ENCODE measurements around the gene HBG2.
A peak's percentile ranks its signal among the peaks of the same experiment; 100 is the strongest.
"Not testable (repeated sequence)": the region's sequence is repeated elsewhere in the genome, so short reads cannot be mapped to it uniquely, and the experiment has no call there.

Gene HBG2

GRCh38 chr11:5280582-5281102, 26.1 kb upstream of the HBG2 start:
- DNase-seq: peak; percentile 1

DNA sequence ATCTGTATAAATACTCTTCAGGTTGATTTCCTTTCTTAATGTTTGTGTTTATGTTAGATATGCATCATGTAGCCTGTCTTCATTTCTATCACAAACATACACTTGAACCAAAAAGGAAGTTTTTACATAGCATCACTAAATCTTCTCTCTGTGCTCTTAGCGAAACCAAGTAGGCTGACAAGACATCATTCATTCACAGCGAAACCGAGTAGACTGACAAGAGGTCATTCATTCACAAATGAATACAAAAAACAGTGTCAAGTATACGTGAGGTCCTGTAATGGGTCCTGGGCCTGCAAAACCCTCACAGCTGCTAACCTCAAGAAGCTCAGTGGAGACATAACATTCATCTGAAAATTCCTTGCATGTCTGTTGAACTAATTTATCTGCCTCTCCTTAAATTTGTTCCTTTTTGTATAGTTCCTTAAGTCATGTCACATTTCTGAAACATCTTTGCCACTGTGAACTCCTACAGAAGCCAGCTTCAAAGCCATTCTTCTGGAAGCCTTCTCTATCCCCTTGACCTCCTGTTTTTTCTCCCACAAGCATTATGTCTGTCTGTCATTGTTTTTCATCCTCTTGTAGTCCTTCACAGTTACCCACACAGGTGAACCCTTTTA, 25.0 kb upstream of the HBG2 start:
- DNase-seq: no peak

- DNase-seq: no peak
Measured at GRCh38 chr11:5277807-5278382, 23.3 kb upstream of the HBG2 start.

GRCh38 chr11:5276697-5277096, 22.1 kb upstream of the HBG2 start:
- DNase-seq: no peak

- DNase-seq: no peak
Measured at GRCh38 chr11:5275369-5276110, 21.0 kb upstream of the HBG2 start.

DNA sequence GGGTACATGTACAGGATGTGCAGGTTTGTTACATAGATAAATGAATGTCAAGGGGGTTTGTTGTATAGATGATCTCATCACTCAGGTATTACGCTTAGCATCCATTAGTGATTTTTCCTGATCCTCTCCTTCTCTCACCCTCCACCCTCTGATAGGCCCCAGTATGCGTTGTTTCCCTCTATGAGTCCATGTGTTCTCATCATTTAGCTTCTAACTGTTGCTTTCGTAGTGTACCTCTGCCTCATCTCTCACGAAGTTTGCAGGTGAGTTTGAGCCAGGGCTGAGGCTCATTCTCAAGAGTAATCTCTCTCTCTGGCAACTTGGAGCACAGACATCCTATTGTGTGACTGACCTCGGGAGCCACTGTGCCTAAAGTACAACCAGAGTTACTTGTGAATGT, 19.8 kb upstream of the HBG2 start:
- DNase-seq: no peak

DNA sequence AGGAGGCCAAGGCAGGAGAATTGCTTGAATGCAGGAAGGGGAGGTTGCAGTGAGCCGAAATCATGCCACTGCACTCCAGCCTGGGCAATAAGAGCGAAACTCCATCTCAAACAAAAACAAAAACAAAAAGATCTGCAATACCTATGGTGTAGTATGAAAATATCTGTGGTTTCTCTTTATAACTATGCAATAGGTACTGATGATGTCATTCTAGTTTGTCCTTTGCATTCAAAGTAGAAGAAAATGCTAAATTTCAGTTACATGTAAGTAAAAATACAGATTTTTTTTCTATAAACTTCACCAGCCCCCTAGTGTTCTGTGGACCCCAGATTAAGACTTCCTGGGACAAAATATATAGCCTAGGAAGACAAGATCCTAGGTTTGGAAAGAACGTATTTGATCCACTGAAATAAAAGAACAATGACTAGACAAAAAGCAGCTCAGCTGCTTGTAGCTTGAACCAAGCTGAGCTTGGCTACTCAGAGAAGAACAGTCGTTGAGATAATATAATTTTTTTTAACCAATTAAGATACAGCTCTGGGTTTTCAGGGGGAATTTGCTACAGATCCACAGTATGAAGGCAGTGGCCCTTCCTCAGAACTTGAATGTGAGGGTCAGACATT, 17.9 kb upstream of the HBG2 start:
- DNase-seq: no peak

GRCh38 chr11:5269715-5270147, 15.2 kb upstream of the HBG2 start, which contains the start of gene HBE1:
Gene HBE1, minus strand, starts transcription at chr11:5269945. Its CDS starts 55 bp downstream, at chr11:5269890.
- no peak for DNase-seq

- no peak for DNase-seq
Measured at GRCh38 chr11:5267033-5267563, 12.5 kb upstream of the HBG2 start.

DNA sequence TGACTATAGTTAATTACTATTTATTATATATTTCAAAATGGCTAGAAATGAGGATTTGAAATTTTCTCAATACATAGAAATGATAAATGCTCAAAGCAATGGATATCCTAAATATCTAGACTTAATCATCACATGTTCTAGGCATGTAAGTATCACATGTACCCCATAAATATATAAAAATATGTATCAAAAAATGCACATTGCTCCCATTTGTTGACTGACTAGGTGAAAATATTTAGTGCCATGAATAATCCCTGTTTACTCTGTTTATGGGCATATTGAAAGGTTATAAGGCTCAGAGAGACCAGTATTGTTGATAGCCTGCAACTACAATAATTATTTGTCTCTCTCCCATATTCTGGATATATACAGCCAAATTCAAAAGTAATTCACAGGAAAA, 12.0 kb upstream of the HBG2 start:
- no peak for DNase-seq

DNA sequence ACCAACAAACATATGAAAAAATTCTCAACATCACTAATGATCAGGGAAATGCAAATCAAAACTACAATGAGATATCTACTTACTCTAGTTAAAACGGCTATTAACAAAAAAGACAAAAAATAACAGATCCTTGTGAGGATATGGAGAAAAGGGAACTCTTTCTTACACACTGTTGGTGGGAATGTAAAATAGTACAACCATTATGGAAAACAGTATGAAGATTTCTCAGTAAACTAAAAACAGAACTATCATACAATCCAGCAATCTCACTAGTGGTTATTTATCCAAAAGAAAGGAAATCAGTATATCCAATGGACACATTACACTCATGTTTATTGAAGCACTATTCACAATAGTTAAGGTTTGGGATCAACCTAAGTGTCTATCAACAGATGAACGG, 11.3 kb upstream of the HBG2 start:
- DNase-seq: no peak

GRCh38 chr11:5258543-5259262, 4.1 kb upstream of the HBG2 start:
- DNase-seq: no peak

GRCh38 chr11:5257296-5257695, 2.7 kb upstream of the HBG2 start:
- no peak for DNase-seq

DNA sequence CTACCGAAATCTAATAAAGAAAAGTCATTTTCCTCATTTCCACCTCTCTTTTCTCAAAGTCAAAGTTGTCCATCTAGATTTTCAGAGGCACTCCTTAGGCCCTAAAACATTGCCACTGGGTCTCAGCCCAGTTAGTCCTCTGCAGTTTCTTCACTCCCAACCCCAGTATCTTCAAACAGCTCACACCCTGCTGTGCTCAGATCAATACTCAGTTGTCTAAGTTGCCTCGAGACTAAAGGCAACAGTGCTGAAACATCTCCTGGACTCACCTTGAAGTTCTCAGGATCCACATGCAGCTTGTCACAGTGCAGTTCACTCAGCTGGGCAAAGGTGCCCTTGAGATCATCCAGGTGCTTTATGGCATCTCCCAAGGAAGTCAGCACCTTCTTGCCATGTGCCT, 558 bp downstream of the HBG2 start:
- DNase-seq: not testable (repeated sequence)

- not testable (repeated sequence) for DNase-seq
Measured at GRCh38 chr11:5253440-5253839, 1.1 kb downstream of the HBG2 start.

- no peak for DNase-seq
Measured at GRCh38 chr11:5252919-5253265, 1.7 kb downstream of the HBG2 start.

GRCh38 chr11:5252192-5252918, 2.2 kb downstream of the HBG2 start:
- DNase-seq: no peak

DNA sequence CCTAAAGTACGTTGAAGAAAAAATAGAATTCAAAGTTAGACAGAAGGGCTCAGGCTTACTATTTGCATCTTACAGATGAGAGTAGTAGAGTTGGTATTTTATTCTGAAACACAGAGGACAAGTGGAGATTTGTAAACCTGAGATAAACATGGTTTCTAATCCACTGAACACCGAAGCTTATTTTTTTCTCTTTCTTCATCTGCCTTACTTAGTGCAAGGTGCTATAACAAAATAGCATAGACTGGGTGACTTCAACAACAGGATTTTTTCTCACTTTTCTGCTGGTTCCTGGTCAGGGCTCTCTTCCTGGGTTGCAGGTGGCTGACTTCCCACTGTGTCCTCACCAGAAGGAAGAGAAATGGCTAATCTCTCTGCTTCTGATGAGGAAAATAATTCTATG, 2.8 kb downstream of the HBG2 start:
- DNase-seq: no peak

DNA sequence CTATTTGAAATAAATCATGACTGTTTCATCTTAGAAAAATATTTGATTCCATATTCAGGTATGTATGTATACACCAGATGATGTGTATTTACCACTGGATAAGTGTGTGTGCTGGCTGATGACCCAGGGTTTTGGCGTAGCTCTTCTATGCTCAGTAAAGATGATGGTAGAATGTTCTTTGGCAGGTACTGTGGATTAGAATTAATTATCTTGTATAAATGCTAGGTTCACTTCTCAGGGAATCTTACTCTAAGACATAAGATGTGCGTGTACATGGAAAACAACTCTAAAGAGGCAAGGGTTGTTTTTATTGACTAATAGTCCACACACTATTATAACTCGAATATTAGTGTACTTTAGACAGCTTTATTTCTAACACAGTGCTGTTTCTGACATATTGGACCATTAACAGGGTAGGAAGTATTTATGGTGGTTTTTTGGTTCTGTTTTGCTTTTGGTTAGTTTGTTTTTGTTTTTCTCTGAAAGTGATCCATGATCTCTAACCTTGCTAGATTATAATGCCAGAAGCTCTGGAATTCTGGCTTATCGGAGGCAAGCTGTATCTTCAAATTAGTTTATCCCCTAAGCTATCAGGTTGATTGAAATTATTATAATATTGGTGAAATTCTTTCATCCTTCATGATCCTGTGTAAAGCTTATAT, 3.9 kb downstream of the HBG2 start:
- no peak for DNase-seq

DNA sequence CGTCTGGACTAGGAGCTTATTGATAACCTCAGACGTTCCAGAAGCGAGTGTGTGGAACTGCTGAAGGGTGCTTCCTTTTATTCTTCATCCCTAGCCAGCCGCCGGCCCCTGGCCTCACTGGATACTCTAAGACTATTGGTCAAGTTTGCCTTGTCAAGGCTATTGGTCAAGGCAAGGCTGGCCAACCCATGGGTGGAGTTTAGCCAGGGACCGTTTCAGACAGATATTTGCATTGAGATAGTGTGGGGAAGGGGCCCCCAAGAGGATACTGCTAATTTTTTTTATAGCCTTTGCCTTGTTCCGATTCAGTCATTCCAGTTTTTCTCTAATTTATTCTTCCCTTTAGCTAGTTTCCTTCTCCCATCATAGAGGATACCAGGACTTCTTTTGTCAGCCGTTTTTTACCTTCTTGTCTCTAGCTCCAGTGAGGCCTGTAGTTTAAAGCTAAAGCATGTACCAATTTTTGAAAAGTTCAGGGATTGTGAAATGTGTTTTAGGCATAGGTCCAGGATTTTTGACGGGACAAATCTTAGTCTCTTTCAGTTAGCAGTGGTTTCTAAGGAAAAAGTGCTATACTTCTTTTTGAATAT, 4.7 kb downstream of the HBG2 start, which contains the start of gene HBG1:
TSS of gene HBG1 (minus strand) at position 51 of the 590 bp plus-strand sequence. CDS start 53 bp downstream, outside the sequence.
- DNase-seq: not testable (repeated sequence)

DNA sequence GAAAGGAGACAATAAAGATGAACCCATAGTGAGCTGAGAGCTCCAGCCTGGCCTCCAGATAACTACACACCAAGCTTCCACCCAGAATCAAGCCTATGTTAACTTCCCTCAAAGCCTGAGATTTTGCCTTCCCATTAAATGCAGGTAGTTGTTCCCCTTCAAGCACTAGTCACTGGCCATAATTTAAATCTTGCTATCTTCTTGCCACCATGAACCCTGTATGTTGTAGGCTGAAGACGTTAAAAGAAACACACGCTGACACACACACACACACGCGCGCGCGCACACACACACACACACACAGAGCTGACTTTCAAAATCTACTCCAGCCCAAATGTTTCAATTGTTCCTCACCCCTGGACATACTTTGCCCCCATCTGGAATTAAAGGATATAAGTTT, 6.1 kb downstream of the HBG2 start:
- DNase-seq: not testable (repeated sequence)

All from CD4-positive, alpha-beta T cell treated with Interleukin-21 for 1 hour (primary cell).